K562 treated with DMSO at 1 percent for 48 hours (cell line): ENCODE results near the gene DDR1. TPM values are rescaled to one million over a fixed set of nuclear protein-coding genes. Genes with fewer than 3 reads are reported as not detected.

ENCODE experiments used
- total RNA-seq: library from RNA; unstranded; fragments of 300-600 nt; gene quantifications from 2 replicates; pipeline ENCODE4 v1.2.3, GENCODE V29; 2022; ENCODE audit warnings: low replicate concordance; ENCODE audit errors: extremely low read depth

Gene DDR1
- total RNA-seq: not detected in 2 replicates

GRCh38 chr6:30883685-30884520 lies at the start of gene DDR1:
Gene DDR1 (plus strand): TSS chr6:30884519. CDS start chr6:30888730, 4,211 bp downstream.

GRCh38 chr6:30907758-30908591 lies 23.7 kb downstream of the DDR1 start, which contains the start of gene GTF2H4:
Gene GTF2H4 (plus strand): TSS chr6:30908207.

GRCh38 chr6:30914076-30914853 lies 29.9 kb downstream of the DDR1 start, which contains the start of gene VARS2:
Gene VARS2 (plus strand): TSS chr6:30914238. CDS start chr6:30914837, 599 bp downstream.

GRCh38 chr6:30931969-30932645 lies 47.8 kb downstream of the DDR1 start, which contains the start of gene SFTA2:
Gene SFTA2 (minus strand): TSS chr6:30932170. CDS start chr6:30932096, 74 bp downstream.

GRCh38 chr6:30940361-30940986 lies 56.2 kb downstream of the DDR1 start, which contains the start of gene MUCL3:
Gene MUCL3 (plus strand): TSS chr6:30940973. CDS start chr6:30941000, 27 bp downstream.

Other genes with a start within 250 kb of the DDR1 start
- gene C6orf136, start 237.4 kb upstream of the DDR1 start, total RNA-seq: not detected in 2 replicates
- not detected in 2 replicates for gene DHX16, start 211.5 kb upstream of the DDR1 start, total RNA-seq
- not detected in 2 replicates for gene PPP1R18, start 197.9 kb upstream of the DDR1 start, total RNA-seq
- gene NRM, start 193.5 kb upstream of the DDR1 start, total RNA-seq: not detected in 2 replicates
- gene MDC1, start 167.2 kb upstream of the DDR1 start, total RNA-seq: 246 TPM in 1 of 2 replicates, not detected in the other
- 976 and 1,473 TPM in 2 replicates for gene TUBB, start 164.2 kb upstream of the DDR1 start, total RNA-seq
- 531 TPM in 1 of 2 replicates, not detected in the other for gene FLOT1, start 141.8 kb upstream of the DDR1 start, total RNA-seq
- not detected in 2 replicates for gene IER3, start 140.0 kb upstream of the DDR1 start, total RNA-seq
- not detected in 2 replicates for gene GTF2H4, start 23.7 kb downstream of the DDR1 start, total RNA-seq
- gene VARS2, start 29.7 kb downstream of the DDR1 start, total RNA-seq: 1,268 TPM in 1 of 2 replicates, not detected in the other
- gene SFTA2, start 47.7 kb downstream of the DDR1 start, total RNA-seq: not detected in 2 replicates
- not detected in 2 replicates for gene MUCL3, start 56.5 kb downstream of the DDR1 start, total RNA-seq
- gene MUC21, start 99.2 kb downstream of the DDR1 start, total RNA-seq: not detected in 2 replicates
- not detected in 2 replicates for gene MUC22, start 126.0 kb downstream of the DDR1 start, total RNA-seq
- not detected in 2 replicates for gene C6orf15, start 228.1 kb downstream of the DDR1 start, total RNA-seq
- gene PSORS1C1, start 230.3 kb downstream of the DDR1 start, total RNA-seq: not detected in 2 replicates
- gene CDSN, start 235.9 kb downstream of the DDR1 start, total RNA-seq: not detected in 2 replicates